Ecto neural progenitor cell (in vitro differentiated cells): ENCODE results near the gene APRT.
"Not testable (repeated sequence)": the region's sequence is repeated elsewhere in the genome, so short reads cannot be mapped to it uniquely, and the experiment has no call there.

Experiments
- DNase-seq: peaks from one replicate; pipeline ENCODE4 v3.0.0-alpha.2; 2018; ENCODE audit warnings: low spot score

Gene APRT

DNA sequence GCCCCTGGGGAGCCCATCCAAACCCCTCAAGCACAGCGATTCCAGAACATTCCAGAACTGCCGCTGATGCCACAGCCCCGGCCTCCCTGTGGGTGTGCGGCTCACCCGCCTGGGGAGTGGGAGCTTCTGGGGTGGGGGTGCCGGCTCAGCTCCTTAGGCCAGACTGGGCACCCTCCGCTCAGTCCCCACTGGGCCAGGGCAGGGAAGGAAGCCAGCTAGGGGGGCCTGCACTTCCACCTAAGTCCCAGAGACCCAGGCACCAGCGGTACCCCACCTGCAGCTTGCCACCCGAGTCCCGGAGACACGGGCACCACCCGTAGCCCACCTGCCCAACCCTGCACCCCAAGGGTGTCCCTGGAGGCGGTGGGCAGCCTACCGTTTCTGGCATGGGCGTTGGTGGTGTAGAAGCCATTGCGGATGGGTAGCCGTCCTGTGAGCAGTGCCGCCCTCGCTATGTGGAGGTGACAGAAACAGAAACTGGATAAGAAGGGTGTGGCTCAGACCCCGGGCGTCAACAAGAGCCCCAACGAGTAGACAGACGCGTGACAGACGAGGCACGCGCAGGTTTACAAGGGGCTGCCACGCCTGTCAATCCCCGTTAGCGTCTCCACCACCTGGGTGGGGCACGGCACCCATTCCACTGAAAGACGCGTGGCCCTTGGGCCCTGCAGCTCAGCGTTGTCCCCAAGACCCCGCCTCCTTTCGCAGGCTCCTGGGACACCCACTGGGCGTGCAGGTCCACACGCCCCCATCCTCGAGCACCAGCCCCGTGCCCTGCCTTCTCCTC, 30.0 kb upstream of the APRT start:
- DNase-seq = no peak

DNA sequence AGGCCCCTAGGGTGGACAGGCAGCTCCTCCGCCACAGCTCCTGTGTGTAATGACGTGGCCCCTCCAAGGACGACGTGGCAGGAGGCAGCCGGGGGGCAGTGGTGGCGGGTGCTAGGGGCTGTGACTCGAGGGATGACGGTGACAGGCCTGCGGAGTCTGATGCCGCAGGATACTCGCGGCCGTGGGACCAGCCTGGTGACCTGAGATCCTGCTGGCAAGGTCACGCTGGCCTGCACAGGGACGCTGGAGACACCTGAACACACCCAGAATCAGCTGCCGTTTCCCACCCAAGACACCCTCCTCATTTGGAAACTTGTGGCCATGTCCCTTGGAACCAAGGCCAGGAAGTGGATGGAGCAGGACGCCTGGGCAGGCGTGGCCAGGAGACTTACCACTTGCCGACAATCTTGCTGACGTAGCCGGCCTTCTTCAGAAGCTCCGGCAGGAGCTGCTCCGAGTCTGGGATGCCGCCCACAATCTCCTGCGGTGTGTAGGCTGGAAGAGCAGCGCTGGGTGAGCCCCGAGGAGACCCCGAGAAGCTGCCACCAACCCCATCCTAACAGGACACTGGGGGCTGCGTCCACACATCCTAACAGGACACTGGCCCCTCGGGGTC, 29.0 kb upstream of the APRT start:
- DNase-seq = no peak

GRCh38 chr16:88839745-88840599, 28.2 kb upstream of the APRT start:
- no peak for DNase-seq

DNA sequence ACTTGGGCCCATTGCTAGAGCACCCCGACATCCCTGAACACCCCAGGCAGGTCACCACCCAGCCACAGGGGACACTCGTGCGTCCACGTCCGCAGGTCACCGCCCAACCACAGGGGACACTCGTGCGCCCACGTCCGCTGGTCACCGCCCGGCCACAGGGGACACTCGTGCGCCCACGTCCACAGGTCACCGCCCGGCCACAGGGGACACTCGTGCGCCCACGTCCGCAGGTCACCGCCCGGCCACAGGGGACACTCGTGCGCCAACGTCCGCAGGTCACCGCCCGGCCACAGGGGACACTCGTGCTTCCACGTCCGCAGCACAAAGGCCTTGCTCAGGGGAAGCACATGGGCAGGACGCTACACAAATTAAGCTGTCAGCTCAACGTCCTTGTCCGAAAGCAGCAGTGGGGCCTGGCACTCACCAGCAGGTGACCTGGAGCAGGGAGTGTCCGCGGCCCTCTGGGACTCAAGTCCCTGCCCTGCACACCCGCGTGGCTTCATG, 27.4 kb upstream of the APRT start:
- DNase-seq = no peak

DNA sequence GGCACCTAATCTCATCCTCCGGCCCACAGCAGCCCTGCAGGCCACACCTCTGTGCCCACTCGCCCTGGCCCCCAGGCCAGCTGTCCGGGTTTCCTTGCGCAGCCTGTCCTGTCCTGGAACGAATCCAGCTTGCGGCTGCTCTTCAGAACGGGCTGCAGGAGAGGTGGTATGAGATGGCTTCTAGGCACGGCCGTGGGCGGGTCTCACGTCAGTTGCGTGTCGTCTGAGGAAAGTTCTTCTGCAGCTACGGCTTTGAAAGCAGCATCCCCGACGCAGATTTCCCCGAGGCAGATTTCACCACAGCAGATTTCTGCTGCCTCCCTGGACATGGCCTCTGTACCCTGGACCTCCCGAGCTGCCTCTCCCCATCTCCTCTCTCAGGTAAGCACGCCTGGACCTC, 26.8 kb upstream of the APRT start:
- DNase-seq = no peak

GRCh38 chr16:88837806-88838205, 26.1 kb upstream of the APRT start:
- no peak for DNase-seq

DNA sequence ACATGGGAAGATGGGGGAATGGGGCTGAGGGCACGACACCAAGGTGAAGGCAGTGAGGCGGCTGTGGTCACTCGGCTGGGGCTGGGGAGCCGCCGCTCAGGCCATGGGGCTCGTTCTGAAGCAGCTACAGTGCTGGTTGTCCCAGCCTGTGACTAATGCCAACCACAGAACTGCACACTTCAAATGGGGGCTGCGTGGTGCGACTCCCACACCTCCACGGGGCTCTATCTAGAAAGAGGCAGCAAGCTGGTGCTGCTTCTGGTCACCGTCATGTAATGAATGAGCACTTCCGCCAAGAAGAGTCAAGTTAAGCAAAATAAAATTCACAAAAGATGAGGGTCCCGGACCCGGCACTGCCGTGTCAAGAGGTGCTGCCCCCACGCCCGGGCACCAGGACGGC, 25.1 kb upstream of the APRT start:
- DNase-seq = no peak

DNA sequence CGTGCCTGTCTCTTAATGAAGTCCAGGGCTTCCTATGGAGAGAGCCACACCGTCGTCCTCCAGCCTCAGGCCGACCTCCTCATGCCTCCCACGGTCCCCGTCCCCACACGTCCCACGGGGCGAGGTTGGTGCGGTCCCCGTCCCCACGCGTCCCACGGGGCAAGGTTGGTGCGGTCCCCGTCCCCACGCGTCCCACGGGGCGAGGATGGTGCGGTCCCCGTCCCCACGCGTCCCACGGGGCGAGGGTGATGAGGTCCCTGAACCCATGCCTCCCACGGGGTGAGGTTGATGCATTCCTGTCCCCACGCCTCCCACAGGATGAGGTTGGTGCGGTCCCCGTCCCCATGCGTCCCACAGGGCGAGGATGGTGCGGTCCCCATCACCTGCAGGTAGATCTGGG, 24.1 kb upstream of the APRT start:
- DNase-seq = no peak

DNA sequence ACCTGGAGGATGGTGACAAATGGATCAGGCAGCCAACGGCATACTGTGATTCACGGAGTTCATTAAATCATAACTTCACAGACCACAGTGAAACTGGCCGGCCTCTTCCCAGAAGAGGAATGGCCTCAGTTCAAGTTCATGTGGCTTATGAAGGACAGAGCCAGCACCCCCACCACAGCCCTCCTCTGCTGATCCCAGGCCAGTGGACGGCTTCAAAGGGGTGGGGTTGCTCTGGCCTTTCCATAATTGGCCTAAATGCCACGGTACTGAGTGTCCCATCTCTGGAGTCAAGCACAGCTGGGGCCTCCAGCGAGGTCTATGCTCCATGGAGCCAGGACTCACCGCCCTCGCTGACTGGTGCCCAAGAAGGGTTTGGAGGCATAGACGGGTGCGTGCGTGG, 23.7 kb upstream of the APRT start:
- DNase-seq = no peak

GRCh38 chr16:88834670-88835069, 22.9 kb upstream of the APRT start:
- no peak for DNase-seq

GRCh38 chr16:88833086-88833485, 21.4 kb upstream of the APRT start:
- DNase-seq = no peak

DNA sequence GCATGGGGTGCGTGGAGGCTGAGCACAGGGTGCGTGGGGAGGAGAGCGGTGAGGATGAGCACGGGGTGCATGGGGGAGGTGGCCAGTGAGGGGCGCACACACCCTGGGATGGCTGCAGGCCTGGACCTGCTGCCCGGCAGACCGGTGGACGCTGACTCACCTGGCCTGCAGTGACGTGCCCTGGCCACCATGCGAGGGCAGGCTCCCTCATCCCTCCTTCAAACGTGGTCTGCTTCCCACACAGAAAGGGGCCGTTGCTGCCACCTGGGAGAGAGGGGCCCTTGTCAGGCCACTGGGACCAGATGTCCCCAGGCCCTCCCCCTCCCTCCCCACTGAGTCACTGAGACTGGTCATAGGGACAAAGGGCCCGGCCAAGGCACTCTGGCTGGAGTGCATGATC, 20.1 kb upstream of the APRT start:
- no peak for DNase-seq

GRCh38 chr16:88830783-88831182, 19.1 kb upstream of the APRT start:
- no peak for DNase-seq

DNA sequence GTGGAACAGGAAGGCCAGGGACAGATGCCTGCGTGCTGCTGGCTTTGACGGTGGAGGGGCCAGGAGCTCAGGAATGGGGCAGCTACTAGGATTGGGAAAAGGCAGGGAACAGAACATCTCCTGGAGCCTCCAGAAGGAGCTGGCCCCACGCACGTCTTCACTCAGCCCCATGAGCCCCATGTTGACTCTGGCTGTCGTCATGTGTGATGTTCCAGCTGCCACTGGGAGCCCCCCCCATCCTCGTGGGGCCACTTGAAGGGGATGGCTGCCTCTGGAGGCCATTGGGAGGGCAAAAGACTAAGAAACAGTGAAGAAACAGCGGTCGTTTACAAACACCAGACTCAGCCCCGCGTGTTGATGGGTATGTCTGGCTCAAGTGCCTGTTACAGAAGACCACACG, 18.5 kb upstream of the APRT start:
- DNase-seq = no peak

- no peak for DNase-seq
Measured at GRCh38 chr16:88828711-88829110, 17.0 kb upstream of the APRT start.

DNA sequence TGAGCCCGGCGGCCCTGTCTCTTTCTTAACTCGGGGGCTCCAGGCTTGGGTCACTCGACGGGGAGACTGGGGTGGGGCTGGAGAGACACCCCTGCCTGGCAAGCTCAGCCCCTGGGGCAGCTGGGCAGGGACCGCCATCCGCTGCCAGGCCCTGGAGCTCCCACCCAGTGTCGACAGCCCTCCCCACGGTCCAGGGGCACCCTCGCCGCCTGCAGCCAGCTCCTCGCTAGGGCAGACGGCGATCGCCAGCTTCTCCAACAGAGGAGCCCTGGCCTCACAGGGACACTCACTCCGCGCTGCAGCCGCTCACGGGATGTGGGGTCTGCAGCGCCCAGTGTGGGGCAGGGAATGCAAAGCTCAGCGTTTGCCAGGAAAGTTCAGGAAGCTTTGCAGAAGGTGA, 16.0 kb upstream of the APRT start:
- DNase-seq = no peak

- DNase-seq = no peak
Measured at GRCh38 chr16:88826070-88826840, 14.5 kb upstream of the APRT start.

DNA sequence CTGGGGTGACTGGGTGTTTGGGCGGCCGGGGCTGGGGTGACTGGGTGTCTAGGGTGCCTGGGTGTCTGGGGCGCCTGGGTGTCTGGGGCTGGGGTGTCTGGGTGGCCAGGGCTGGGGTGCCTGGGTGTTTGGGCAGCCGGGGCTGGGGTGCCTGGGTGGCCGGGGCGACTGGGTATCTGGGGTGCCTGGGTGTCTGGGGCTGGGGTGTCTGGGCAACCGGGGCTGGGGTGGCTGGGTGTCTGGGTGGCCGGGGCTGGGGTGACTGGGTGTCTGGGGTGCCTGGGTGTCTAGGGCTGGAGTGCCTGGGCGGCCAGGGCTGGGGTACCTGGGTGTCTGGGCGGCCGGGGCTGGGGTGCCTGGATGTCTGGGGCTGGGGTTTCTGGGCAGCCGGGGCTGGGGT, 13.4 kb upstream of the APRT start:
- no peak for DNase-seq

- no peak for DNase-seq
Measured at GRCh38 chr16:88824256-88825077, 12.7 kb upstream of the APRT start.

DNA sequence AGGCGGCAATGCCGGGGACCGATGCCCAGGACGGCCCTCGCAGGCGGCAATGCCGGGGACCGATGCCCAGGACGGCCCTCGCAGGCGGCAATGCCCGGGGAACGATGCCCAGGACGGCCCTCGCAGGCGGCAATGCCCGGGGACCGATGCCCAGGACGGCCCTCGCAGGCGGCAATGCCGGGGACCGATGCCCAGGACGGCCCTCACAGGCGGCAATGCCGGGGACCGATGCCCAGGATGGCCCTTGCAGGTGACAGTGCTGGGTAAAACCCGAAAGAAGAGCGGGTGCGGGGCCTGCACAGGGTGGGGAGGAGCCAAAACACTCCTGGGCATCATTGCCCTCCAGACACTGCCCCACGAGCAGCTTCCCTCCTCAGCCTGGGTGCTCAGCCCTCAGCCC, 11.9 kb upstream of the APRT start:
- DNase-seq = not testable (repeated sequence)
